Bronchial smooth muscle cell (primary cell): ENCODE data around the gene ENTPD1. TPM values are rescaled to one million over a fixed set of nuclear protein-coding genes. Genes with fewer than 3 reads are reported as not detected.

Experiments used
- total RNA-seq: library from RNA; depleted of rRNA; stranded (reverse); fragments of >200 nt; gene quantifications from 2 replicates; pipeline ENCODE4 v1.2.1, GENCODE V29; 2014

ENTPD1 gene
- under 0.01 and 0.60 TPM in 2 replicates for total RNA-seq

GRCh38 chr10:95756041-95756761 lies at the start of gene ENTPD1:
Gene ENTPD1, plus strand, starts transcription at chr10:95756163. Its CDS starts 77 bp downstream, at chr10:95756240.

GRCh38 chr10:95907456-95908253 lies 151.7 kb downstream of the ENTPD1 start, which contains the start of gene CC2D2B:
Gene CC2D2B, plus strand, starts transcription at chr10:95907975. Its CDS starts 3,349 bp downstream, at chr10:95911324.

Other genes with a start within 250 kb of the ENTPD1 start
- gene SORBS1, start 194.8 kb upstream of the ENTPD1 start, total RNA-seq, result 0.09 and 0.16 TPM in 2 replicates
- 77.4 and 86.7 TPM in 2 replicates for gene ALDH18A1, start 99.5 kb upstream of the ENTPD1 start, total RNA-seq
- gene TCTN3, start 62.2 kb upstream of the ENTPD1 start, total RNA-seq, result 20.9 and 26.6 TPM in 2 replicates
- 0.09 TPM in 1 of 2 replicates, not detected in the other for gene CC2D2B, start 151.8 kb downstream of the ENTPD1 start, total RNA-seq